Neural progenitor cell (in vitro differentiated cells): ENCODE results near the gene PLA2G4F.

ENCODE experiments used
- CTCF ChIP-seq: fragments of 200-600 bp; sonication (generic); IDR thresholded peaks from 2 replicates; pipeline ENCODE4 v1.5.1; 2017; ENCODE audit warnings: antibody characterized with exemption, mild to moderate bottlenecking
- EZH2phosphoT487 ChIP-seq: fragments of 200-600 bp; sonication (generic); IDR thresholded peaks from 2 replicates; pipeline ENCODE4 v1.6.1; 2017; ENCODE audit warnings: antibody characterized with exemption

DNA sequence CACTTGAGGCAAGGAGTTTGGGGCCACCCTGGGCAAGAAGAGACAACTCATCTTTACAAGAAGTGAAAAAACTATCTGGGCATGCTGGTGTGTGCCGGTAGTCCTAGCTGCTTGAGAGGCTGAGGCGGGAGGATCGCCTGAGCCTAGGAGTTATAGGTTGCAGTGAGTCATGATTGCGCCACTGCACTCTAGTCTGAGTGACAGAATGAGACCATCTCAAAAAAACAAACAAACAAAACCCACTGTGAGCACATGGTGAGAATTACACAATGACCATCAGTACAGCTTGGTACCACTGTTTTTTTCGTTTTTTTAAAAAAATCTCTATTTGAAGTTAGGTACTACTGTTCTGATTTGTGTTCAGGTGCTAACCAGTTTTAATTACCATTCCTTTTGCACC lies 38.1 kb upstream of the PLA2G4F start:
- TF ChIP-seq EZH2phosphoT487, result no peak
- TF ChIP-seq CTCF, result no peak
